ENCODE results near the gene ACAP2.

Gene ACAP2

GRCh38 chr3:195334967-195335366, 107.9 kb downstream of the ACAP2 start:
- Histone ChIP-seq H3K36me3 (ENCODE audit: low read depth) (peaks cover 12% of the 10 kb centered on the region), H3K4me1 (ENCODE audit: insufficient read depth, poor library complexity, severe bottlenecking) (no peaks in the 10 kb centered on the region), H3K9me3 (ENCODE audit: severe bottlenecking) (no peaks in the 10 kb centered on the region), H3K27ac (ENCODE audit: poor library complexity, severe bottlenecking) (no peak overlapping the region), H3K27me3 (ENCODE audit: insufficient read depth, poor library complexity, severe bottlenecking) (no peaks in the 10 kb centered on the region), H3K4me3 (ENCODE audit: severe bottlenecking) (no peak overlapping the region)
- TF ChIP-seq, protein P1, sequence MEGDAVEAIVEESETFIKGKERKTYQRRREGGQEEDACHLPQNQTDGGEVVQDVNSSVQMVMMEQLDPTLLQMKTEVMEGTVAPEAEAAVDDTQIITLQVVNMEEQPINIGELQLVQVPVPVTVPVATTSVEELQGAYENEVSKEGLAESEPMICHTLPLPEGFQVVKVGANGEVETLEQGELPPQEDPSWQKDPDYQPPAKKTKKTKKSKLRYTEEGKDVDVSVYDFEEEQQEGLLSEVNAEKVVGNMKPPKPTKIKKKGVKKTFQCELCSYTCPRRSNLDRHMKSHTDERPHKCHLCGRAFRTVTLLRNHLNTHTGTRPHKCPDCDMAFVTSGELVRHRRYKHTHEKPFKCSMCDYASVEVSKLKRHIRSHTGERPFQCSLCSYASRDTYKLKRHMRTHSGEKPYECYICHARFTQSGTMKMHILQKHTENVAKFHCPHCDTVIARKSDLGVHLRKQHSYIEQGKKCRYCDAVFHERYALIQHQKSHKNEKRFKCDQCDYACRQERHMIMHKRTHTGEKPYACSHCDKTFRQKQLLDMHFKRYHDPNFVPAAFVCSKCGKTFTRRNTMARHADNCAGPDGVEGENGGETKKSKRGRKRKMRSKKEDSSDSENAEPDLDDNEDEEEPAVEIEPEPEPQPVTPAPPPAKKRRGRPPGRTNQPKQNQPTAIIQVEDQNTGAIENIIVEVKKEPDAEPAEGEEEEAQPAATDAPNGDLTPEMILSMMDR (IDR thresholded peaks at IDR 0.05; ENCODE audit: poor library complexity, severe bottlenecking) = no peak
- DNase-seq (ENCODE audit: low spot score) = no peak
- no peak for ATAC-seq (ENCODE audit: low read depth)

- peaks cover 11% of the 10 kb centered on the region for H3K36me3 ChIP-seq (ENCODE audit: low read depth)
- H3K9me3 ChIP-seq (ENCODE audit: severe bottlenecking) = peaks cover 1% of the 10 kb centered on the region
- H3K4me1 ChIP-seq (ENCODE audit: insufficient read depth, poor library complexity, severe bottlenecking) = no peaks in the 10 kb centered on the region
- no peak overlapping the region for H3K27ac ChIP-seq (ENCODE audit: poor library complexity, severe bottlenecking)
- TF ChIP-seq, protein P1 (IDR thresholded peaks at IDR 0.05; ENCODE audit: poor library complexity, severe bottlenecking) = no peak
- no peak overlapping the region for H3K4me3 ChIP-seq (ENCODE audit: severe bottlenecking)
- DNase-seq (ENCODE audit: low spot score) (no peak), ATAC-seq (ENCODE audit: low read depth) (no peak)
- no peaks in the 10 kb centered on the region for H3K27me3 ChIP-seq (ENCODE audit: insufficient read depth, poor library complexity, severe bottlenecking)
Measured at GRCh38 chr3:195319060-195319459, 123.8 kb downstream of the ACAP2 start.

DNA sequence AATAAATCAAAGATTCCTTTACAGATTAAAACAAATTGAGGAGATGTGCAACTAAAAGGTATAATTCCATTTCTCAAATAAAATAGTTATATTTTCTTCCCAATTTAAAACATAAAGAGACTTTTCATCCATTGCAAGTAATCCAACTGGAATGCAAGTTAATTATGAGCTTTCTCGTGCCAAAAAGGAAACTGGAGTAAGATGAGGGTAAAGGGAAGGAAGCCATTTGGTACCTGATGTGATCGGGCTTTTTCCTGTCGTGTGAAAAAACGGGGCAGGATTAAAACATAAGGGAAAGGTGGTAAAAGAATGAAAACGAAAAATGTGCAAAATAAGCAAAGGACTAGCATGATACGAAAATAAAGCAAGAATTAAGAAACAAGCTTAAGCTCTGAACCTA, 130.1 kb downstream of the ACAP2 start:
- H3K9me3 ChIP-seq (ENCODE audit: severe bottlenecking) = peaks cover 1% of the 10 kb centered on the region
- no peak overlapping the region for H3K27ac ChIP-seq (ENCODE audit: poor library complexity, severe bottlenecking)
- no peak for DNase-seq (ENCODE audit: low spot score)
- ATAC-seq (ENCODE audit: low read depth) = no peak
- H3K36me3 ChIP-seq (ENCODE audit: low read depth) = peaks cover 8% of the 10 kb centered on the region
- H3K4me3 ChIP-seq (ENCODE audit: severe bottlenecking) = no peak overlapping the region
- H3K27me3 ChIP-seq (ENCODE audit: insufficient read depth, poor library complexity, severe bottlenecking) = no peaks in the 10 kb centered on the region
- TF ChIP-seq, protein P1 (IDR thresholded peaks at IDR 0.05; ENCODE audit: poor library complexity, severe bottlenecking) = no peak
- H3K4me1 ChIP-seq (ENCODE audit: insufficient read depth, poor library complexity, severe bottlenecking) = no peaks in the 10 kb centered on the region

DNA sequence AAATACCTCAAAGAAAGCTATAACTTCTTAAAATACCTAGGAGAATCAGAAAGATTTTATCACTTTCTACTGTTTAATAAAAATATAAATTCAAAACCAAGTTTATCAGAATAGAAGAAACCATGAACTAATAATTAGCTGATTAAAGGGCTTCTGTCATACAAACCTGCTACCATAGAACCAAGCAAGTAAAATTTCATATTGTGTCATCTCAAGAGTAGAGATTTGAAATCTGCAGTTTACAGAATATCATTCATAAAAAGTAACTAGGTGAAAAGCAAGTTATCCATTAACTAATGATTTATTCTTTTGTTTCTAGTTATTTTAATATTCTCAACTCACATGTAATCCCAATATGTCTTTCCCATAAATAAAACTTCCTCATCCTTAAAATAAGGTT, 135.1 kb downstream of the ACAP2 start:
- Histone ChIP-seq H3K27ac (ENCODE audit: poor library complexity, severe bottlenecking) (no peak overlapping the region), H3K36me3 (ENCODE audit: low read depth) (peaks cover 14% of the 10 kb centered on the region; the same call in 1 of the 2 replicates), H3K4me3 (ENCODE audit: severe bottlenecking) (no peak overlapping the region), H3K9me3 (ENCODE audit: severe bottlenecking) (no peaks in the 10 kb centered on the region), H3K27me3 (ENCODE audit: insufficient read depth, poor library complexity, severe bottlenecking) (no peaks in the 10 kb centered on the region), H3K4me1 (ENCODE audit: insufficient read depth, poor library complexity, severe bottlenecking) (no peaks in the 10 kb centered on the region)
- ATAC-seq (ENCODE audit: low read depth) (no peak), DNase-seq (ENCODE audit: low spot score) (no peak)
- TF ChIP-seq, protein P1 (IDR thresholded peaks at IDR 0.05; ENCODE audit: poor library complexity, severe bottlenecking) = no peak

DNA sequence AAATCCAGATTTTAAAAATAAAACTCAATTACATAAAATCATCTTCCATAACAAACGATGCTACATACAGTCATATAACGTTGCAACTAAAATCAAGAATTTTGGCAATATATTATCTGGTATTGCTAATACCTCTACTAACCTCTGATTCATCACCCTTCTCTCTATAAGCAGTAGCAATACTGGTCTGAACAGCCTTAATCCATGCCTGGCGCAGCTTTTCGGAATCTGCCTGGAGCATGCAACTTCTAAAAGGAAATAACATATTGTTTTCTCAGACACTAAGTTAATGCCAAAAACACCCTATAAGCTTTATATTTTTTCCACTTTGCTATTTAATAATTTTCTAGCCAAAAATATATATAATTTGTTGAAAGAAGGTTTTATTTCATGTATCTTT, 136.5 kb downstream of the ACAP2 start:
- Histone ChIP-seq H3K27ac (ENCODE audit: poor library complexity, severe bottlenecking) (no peak overlapping the region), H3K9me3 (ENCODE audit: severe bottlenecking) (no peaks in the 10 kb centered on the region), H3K4me1 (ENCODE audit: insufficient read depth, poor library complexity, severe bottlenecking) (no peaks in the 10 kb centered on the region), H3K36me3 (ENCODE audit: low read depth) (peaks cover 18% of the 10 kb centered on the region), H3K27me3 (ENCODE audit: insufficient read depth, poor library complexity, severe bottlenecking) (no peaks in the 10 kb centered on the region), H3K4me3 (ENCODE audit: severe bottlenecking) (no peak overlapping the region)
- no peak for ATAC-seq (ENCODE audit: low read depth)
- no peak for DNase-seq (ENCODE audit: low spot score)
- TF ChIP-seq, protein P1 (IDR thresholded peaks at IDR 0.05; ENCODE audit: poor library complexity, severe bottlenecking) = no peak

All from RWPE2 (cell line).